ENCODE measurements around the gene TRIP12. TPM values are rescaled to one million over a fixed set of nuclear protein-coding genes. Genes with fewer than 3 reads are reported as not detected.

TRIP12 gene
- total RNA-seq, 1 donor = 210 TPM

DNA sequence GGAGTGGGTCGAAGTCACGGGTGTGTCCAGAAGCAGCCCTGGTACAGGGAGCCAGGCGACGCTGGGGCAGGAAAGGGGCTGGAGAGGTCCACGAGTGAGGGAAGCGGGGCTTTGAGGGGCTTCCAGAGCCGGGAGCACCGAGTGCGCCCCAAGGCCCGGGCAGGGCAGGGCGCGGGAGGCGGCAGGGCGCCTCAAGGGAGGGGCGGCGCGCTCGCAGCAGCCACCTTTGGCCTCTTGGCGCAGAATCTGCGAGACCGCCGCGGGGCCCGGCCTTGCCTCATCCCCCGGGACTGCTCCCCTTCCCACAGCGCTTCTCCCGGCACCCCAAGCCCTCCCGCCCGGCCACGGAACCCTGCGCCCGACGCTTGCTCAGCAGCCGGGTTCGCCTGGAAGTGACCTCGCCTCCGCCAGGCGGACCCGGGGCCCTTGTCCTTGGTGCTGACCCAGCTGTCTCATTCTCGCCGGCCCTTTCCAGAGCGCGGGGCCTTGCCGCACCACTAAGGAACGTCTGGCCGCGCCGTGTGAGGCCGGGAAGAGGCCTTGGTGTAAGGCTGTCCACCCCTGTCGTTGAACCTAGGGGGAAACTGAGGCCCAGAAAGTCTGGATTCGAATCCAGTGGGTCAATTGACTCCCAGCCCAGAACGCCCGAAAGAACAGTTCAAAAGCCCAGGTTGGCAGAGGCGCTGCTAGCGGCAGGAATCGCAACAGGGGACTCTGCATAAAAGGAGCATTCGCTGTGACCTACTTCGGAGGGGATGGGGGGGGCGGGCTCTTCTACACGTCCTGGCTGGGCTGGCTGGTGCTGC is 206.9 kb downstream of the TRIP12 start:
- TF ChIP-seq, protein P1, sequence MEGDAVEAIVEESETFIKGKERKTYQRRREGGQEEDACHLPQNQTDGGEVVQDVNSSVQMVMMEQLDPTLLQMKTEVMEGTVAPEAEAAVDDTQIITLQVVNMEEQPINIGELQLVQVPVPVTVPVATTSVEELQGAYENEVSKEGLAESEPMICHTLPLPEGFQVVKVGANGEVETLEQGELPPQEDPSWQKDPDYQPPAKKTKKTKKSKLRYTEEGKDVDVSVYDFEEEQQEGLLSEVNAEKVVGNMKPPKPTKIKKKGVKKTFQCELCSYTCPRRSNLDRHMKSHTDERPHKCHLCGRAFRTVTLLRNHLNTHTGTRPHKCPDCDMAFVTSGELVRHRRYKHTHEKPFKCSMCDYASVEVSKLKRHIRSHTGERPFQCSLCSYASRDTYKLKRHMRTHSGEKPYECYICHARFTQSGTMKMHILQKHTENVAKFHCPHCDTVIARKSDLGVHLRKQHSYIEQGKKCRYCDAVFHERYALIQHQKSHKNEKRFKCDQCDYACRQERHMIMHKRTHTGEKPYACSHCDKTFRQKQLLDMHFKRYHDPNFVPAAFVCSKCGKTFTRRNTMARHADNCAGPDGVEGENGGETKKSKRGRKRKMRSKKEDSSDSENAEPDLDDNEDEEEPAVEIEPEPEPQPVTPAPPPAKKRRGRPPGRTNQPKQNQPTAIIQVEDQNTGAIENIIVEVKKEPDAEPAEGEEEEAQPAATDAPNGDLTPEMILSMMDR (IDR thresholded peaks at IDR 0.05; ENCODE audit: insufficient read depth, low read length) = peak; percentile 20
- peak overlapping the region; percentile 55 for H3K4me3 ChIP-seq (ENCODE audit: low read depth, low read length)
- peak; percentile 53 for DNase-seq (ENCODE audit: low read depth)

DNA sequence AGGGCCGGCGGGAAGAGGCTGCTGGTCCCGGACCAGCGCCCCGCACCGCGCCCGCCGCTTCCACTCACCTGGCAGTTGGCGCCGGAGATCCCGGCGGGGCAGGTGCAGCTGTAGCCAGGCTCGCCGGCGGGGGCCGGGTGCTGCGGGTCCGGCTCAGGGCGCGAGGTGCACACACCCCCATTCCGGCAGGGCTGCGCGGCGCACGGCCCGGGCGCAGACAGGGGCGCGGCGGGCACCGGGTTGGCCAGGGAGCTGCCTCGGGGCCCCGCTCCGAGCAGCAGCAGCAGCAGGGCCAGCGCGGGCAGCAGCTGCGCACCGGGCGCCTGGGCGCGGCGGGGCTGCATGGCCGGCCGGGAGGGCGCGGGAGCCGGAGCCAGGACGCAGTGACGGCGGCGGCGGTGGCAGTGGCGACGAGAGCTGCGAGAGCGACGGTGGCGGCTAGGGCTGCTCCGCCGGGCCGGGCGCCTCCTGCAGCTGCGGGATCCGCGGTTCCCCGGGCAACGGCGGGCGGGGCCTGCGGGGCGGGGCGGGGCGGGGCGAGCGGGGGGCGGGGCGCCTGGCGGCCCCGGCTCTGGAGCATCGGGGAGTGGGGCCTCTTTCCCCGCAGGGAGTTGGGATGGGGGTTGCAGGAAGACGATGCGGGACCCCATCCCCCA is 207.6 kb downstream of the TRIP12 start, which contains the start of gene DNER:
Gene DNER, minus strand, starts transcription at position 476 of the 656 bp plus-strand sequence. Its CDS starts 132 bp downstream, at position 344.
- DNase-seq (ENCODE audit: low read depth) = no peak
- TF ChIP-seq, protein P1 (IDR thresholded peaks at IDR 0.05; ENCODE audit: insufficient read depth, low read length) = no peak
- H3K4me3 ChIP-seq (ENCODE audit: low read depth, low read length) = peak within 1 kb of the TSS; percentile 55

Small RNA genes lying within 50 kb of the gene (small RNA-seq; reads per million reads assigned to genes)
- not detected for gene RNU6-613P
- not detected for gene RNU6-964P

Other genes starting within 250 kb of the TRIP12 start
- gene DNER, start 207.5 kb downstream of the TRIP12 start, total RNA-seq (ENCODE audit: low replicate concordance) = 0.72 TPM in 1 of 2 replicates, not detected in the other
- 1.6 and 5.5 TPM in 2 replicates for gene FBXO36, start 494 bp upstream of the TRIP12 start, total RNA-seq (ENCODE audit: low replicate concordance)
- gene SLC16A14, start 146.9 kb upstream of the TRIP12 start, total RNA-seq (ENCODE audit: low replicate concordance) = 0.49 and 1.4 TPM in 2 replicates